ENCODE data around the gene DYNLRB1.

DYNLRB1 gene

DNA sequence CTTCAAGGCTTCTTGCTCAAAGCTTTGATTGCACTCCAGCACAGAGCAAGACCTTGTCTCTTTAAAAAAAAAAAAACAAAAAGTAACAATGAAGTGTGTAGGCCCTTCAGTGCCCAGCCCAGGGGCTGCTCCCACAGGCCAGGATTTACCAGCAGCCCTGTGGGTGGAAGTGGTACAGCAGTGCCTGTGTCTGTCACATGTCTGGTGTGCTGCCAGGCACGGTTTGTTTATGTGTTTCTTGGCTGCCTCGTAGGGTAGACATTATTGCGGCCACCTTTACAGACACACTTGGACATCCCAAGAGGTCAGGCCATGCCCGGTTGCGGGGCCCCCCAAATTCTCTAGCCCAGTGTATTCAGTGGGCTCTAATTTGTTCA, 12.7 kb downstream of the DYNLRB1 start:
- TF ChIP-seq, protein P1, sequence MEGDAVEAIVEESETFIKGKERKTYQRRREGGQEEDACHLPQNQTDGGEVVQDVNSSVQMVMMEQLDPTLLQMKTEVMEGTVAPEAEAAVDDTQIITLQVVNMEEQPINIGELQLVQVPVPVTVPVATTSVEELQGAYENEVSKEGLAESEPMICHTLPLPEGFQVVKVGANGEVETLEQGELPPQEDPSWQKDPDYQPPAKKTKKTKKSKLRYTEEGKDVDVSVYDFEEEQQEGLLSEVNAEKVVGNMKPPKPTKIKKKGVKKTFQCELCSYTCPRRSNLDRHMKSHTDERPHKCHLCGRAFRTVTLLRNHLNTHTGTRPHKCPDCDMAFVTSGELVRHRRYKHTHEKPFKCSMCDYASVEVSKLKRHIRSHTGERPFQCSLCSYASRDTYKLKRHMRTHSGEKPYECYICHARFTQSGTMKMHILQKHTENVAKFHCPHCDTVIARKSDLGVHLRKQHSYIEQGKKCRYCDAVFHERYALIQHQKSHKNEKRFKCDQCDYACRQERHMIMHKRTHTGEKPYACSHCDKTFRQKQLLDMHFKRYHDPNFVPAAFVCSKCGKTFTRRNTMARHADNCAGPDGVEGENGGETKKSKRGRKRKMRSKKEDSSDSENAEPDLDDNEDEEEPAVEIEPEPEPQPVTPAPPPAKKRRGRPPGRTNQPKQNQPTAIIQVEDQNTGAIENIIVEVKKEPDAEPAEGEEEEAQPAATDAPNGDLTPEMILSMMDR (IDR thresholded peaks at IDR 0.05), result no peak

GRCh38 chr20:34529742-34530141, 13.5 kb downstream of the DYNLRB1 start:
- TF ChIP-seq, protein P1 (IDR thresholded peaks at IDR 0.05), result no peak

DNA sequence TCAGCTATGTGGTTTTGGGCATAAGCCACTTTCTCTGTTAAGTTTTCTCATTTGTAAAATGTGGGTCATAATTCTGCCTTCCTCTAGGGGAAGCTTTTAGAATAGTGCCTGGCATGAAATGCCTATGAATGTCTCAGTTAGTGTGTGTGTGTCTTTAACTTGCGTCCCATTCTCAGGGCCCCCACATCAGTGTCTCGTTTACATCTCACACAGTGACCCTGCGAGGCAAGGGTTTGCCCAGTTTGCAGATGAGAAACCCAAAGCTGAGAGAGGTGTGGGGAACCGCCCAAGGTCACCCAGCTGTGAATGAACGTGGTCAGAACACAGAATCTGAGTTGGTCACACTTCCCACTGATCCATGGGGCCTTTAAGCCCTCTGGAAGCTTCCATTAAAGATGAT, 14.1 kb downstream of the DYNLRB1 start:
- TF ChIP-seq, protein P1 (IDR thresholded peaks at IDR 0.05), result no peak

GRCh38 chr20:34531608-34532265, 15.5 kb downstream of the DYNLRB1 start:
- TF ChIP-seq, protein P1 (IDR thresholded peaks at IDR 0.05), result no peak

- TF ChIP-seq, protein P1 (IDR thresholded peaks at IDR 0.05), result no peak
Measured at GRCh38 chr20:34532320-34532719, 16.1 kb downstream of the DYNLRB1 start.

GRCh38 chr20:34532756-34533155, 16.5 kb downstream of the DYNLRB1 start:
- TF ChIP-seq, protein P1 (IDR thresholded peaks at IDR 0.05), result no peak

GRCh38 chr20:34534391-34535165, 18.4 kb downstream of the DYNLRB1 start:
- TF ChIP-seq, protein P1 (IDR thresholded peaks at IDR 0.05), result no peak
